Activated B cell treated with CpG ODN at 0.5 μM for 24 hours (primary cell): Measurements from ENCODE around the gene NTF3. TPM values are rescaled to one million over a fixed set of nuclear protein-coding genes. Genes with fewer than 3 reads are reported as not detected.

Experiments used
- ATAC-seq: fragments of 200-7000 bp; cut with Tn5 transposase; one replicate; pipeline ENCODE4 v1.10.0; 2021; ENCODE audit warnings: low read depth, mild to moderate bottlenecking, moderate library complexity
- CTCF ChIA-PET: fragments of 350-600 bp; sonication (Branson Sonifier 250); formaldehyde crosslinking; loops from one replicate; lab custom pipeline; 2021; ENCODE audit warnings: antibody characterized with exemption; lab: Charles Lee
- POLR2A ChIA-PET: fragments of 350-600 bp; sonication (Branson Sonifier 250); formaldehyde crosslinking; loops from one replicate; lab custom pipeline; 2021; ENCODE audit warnings: antibody characterized with exemption; lab: Charles Lee
- DNase-seq: peaks from one replicate; pipeline ENCODE4 v3.0.0; 2022
- H3K27ac Mint-ChIP-seq: one replicate; pipeline ENCODE4 v1.8.0; 2020; ENCODE audit warnings: mixed read lengths
- H3K27me3 Mint-ChIP-seq: one replicate; pipeline ENCODE4 v1.8.0; 2021; ENCODE audit warnings: mixed read lengths
- H3K36me3 Mint-ChIP-seq: one replicate; pipeline ENCODE4 v1.8.0; 2021; ENCODE audit warnings: low read depth, mixed read lengths
- H3K4me1 Mint-ChIP-seq: one replicate; pipeline ENCODE4 v1.8.0; 2021; ENCODE audit warnings: mixed read lengths
- H3K4me3 Mint-ChIP-seq: one replicate; pipeline ENCODE4 v1.8.0; 2020; ENCODE audit warnings: mild to moderate bottlenecking, mixed read lengths
- H3K9me3 Mint-ChIP-seq: one replicate; pipeline ENCODE4 v1.8.0; 2020; ENCODE audit warnings: mixed read lengths
- CTCF ChIP-seq: fragments of 200-600 bp; IDR thresholded peaks from one replicate; pipeline ENCODE4 v1.8.0; 2022; ENCODE audit warnings: antibody characterized with exemption, mild to moderate bottlenecking
- intact Hi-C: fragments of 100-400 bp; cut with micrococcal nuclease; formaldehyde crosslinking; loops from one replicate; pipeline ENCODE4 v1.15.1; 2024
- total RNA-seq: library from RNA; stranded (reverse); gene quantifications from 2 replicates; pipeline ENCODE4 v1.2.3, GENCODE V29; 2022

NTF3 gene
- total RNA-seq, 1 donor from 2014 or later: not detected

GRCh38 chr12:5473783-5474116, 41.8 kb downstream of the NTF3 start:
- ChIA-PET POLR2A (no interaction called here), CTCF (no interaction called here)
- H3K36me3 Mint-ChIP-seq: no peaks in the 10 kb centered on the region
- peaks cover 17% of the 10 kb centered on the region for H3K4me1 Mint-ChIP-seq
- H3K4me3 Mint-ChIP-seq: no peak overlapping the region
- H3K9me3 Mint-ChIP-seq: no peaks in the 10 kb centered on the region
- no peaks in the 10 kb centered on the region for H3K27me3 Mint-ChIP-seq
- intact Hi-C loops: no loop called here
- H3K27ac Mint-ChIP-seq: no peak overlapping the region
- no peak for DNase-seq
- no peak for TF ChIP-seq CTCF
- no peak for ATAC-seq

GRCh38 chr12:5476356-5476755, 44.4 kb downstream of the NTF3 start:
- no peak for ATAC-seq
- Mint-ChIP-seq H3K27me3 (no peaks in the 10 kb centered on the region), H3K4me1 (peaks cover 18% of the 10 kb centered on the region), H3K4me3 (no peak overlapping the region), H3K9me3 (no peaks in the 10 kb centered on the region), H3K27ac (no peak overlapping the region), H3K36me3 (no peaks in the 10 kb centered on the region)
- ChIA-PET POLR2A (no interaction called here), CTCF (no interaction called here)
- TF ChIP-seq CTCF: no peak
- DNase-seq: no peak
- intact Hi-C loops: no loop called here

- ATAC-seq: no peak
- DNase-seq: no peak
- intact Hi-C loops: no loop called here
- no peaks in the 10 kb centered on the region for H3K9me3 Mint-ChIP-seq
- no peaks in the 10 kb centered on the region for H3K36me3 Mint-ChIP-seq
- H3K27ac Mint-ChIP-seq: no peak overlapping the region
- H3K4me1 Mint-ChIP-seq: peaks cover 18% of the 10 kb centered on the region
- TF ChIP-seq CTCF: no peak
- no peaks in the 10 kb centered on the region for H3K27me3 Mint-ChIP-seq
- no peak overlapping the region for H3K4me3 Mint-ChIP-seq
- ChIA-PET CTCF (no interaction called here), POLR2A (no interaction called here)
Observed at GRCh38 chr12:5478081-5478706, 46.3 kb downstream of the NTF3 start.

- intact Hi-C loops: no loop called here
- Mint-ChIP-seq H3K4me3 (no peak overlapping the region), H3K4me1 (peaks cover 18% of the 10 kb centered on the region), H3K27ac (no peak overlapping the region), H3K9me3 (no peaks in the 10 kb centered on the region), H3K36me3 (no peaks in the 10 kb centered on the region), H3K27me3 (peaks cover 1% of the 10 kb centered on the region)
- no peak for DNase-seq
- CTCF ChIA-PET: no interaction called here
- ATAC-seq: no peak
- no peak for TF ChIP-seq CTCF
- POLR2A ChIA-PET: no interaction called here
Observed at GRCh38 chr12:5479761-5480160, 47.9 kb downstream of the NTF3 start.

- H3K36me3 Mint-ChIP-seq: no peaks in the 10 kb centered on the region
- H3K27ac Mint-ChIP-seq: no peak overlapping the region
- no peak for TF ChIP-seq CTCF
- ChIA-PET POLR2A (no interaction called here), CTCF (no interaction called here)
- DNase-seq (no peak), ATAC-seq (no peak)
- peaks cover 18% of the 10 kb centered on the region for H3K4me1 Mint-ChIP-seq
- H3K9me3 Mint-ChIP-seq: no peaks in the 10 kb centered on the region
- intact Hi-C loops: no loop called here
- no peak overlapping the region for H3K4me3 Mint-ChIP-seq
- peaks cover 1% of the 10 kb centered on the region for H3K27me3 Mint-ChIP-seq
Observed at GRCh38 chr12:5480218-5480937, 48.5 kb downstream of the NTF3 start.
